Measurements from ENCODE around the gene UBAC2.
"Not testable (repeated sequence)": the region's sequence is repeated elsewhere in the genome, so short reads cannot be mapped to it uniquely, and the experiment has no call there.

Gene UBAC2

DNA sequence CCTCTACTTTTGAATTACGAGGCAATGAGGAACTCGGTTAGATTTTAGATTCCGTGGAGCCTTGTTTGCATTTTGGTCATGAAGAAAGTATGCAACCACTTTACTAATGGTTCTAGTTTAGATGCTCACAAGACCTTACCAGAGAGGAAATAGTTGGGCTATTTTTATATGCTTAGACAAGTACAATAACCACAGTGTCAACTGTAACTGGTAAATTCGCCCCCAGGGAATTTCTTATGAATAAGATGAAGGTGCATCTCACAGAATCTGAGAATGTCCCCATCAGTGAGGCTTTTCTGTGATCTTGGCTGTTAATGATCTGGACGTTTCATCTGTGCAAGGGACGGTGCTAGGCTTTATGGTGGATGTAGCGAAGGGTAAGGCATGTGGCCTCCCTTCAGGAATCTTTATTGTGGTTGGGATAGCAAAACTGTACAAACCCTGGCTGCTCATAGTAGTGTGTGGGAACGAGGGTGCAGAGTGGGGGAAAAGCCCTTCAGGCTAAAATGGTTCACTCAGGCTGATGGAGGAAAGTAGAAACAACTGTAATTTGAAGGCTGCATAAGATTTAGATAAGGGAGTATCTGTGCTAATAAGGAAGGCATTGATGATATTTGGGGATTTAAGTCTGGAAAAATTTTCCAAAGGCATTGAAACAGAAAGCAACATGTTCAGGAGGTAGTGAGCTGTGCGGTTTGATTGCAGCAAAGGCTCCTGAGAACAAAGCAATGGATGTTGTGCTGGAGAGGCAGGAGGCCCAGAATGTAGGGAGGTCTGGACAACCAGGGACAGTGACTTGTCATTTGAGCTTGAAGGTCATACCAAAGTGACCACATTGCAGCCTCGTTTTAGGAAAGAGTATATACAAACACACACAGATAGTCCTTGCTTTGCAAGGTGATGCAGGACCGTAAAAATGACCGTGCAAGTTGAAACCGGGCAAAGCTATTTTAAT is 28.4 kb downstream of the UBAC2 start:
- no peak for TF ChIP-seq ZNF274 (IDR thresholded peaks at IDR 0.05; ENCODE audit: low read depth, low read length)
- peak overlapping the region; percentile 70; the same call in 1 of the 2 replicates for H3K4me3 ChIP-seq (ENCODE audit: low read length)

DNA sequence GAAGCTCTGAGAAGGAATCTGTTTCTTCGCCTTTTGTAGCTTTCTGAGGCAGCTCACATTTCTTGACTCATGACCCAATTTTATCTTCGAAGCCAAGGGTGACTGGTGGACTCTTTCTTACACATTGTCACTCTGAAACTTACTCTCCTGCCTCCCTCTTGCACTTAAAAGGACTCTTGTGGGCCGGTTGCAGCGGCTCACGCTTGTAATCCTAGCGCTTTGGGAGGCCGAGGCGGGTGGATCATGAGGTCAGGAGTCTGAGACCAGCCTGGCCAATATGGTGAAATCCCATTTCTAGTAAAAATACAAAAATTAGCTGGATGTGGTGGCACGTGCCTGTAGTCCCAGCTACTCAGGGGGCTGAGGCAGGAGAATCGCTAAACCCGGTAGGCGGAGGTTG is 29.9 kb downstream of the UBAC2 start:
- H3K4me3 ChIP-seq (ENCODE audit: low read length) = not testable (repeated sequence)

DNA sequence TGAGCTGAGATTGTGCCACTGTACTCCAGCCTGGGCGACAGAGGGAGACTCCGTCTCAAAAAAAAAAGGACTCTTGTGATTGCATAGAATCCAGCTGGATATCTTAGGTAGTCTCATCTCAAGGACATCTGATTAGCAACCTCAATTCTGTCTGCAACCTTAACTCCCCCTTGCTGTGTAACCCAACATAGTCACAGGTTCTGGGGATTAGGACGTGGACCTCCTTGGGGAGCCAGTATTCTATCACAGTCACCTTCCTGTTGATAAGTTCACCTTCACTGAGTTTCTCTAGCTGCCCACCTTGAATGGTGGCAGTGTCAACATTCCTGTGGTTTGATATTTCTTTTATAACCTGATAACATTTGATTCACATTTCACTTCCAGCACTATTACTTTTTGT is 30.3 kb downstream of the UBAC2 start:
- no peak overlapping the region; the same call in 1 of the 2 replicates for H3K4me3 ChIP-seq (ENCODE audit: low read length)
- TF ChIP-seq ZNF274 (IDR thresholded peaks at IDR 0.05; ENCODE audit: low read depth, low read length) = no peak

DNA sequence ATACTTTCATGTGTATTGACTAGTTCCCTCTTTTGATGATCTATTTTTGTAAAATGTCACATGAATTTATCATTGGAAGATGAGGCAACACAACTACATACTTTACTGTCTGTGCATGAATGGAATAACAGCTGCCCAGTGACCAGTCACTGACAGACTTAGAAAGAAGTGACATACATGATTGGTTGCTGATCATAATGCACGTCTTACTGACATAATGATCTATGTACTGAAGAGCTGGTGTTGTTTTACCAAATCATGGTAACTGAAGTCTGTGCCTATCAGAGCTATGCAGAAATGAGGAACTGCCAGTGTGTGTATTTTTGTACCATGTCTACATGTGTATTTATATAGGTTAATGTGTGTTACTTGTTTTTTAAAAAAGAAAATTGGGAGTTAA is 31.1 kb downstream of the UBAC2 start:
- no peak for TF ChIP-seq ZNF274 (IDR thresholded peaks at IDR 0.05; ENCODE audit: low read depth, low read length)
- H3K4me3 ChIP-seq (ENCODE audit: low read length) = no peak overlapping the region

- no peak for TF ChIP-seq ZNF274 (IDR thresholded peaks at IDR 0.05; ENCODE audit: low read depth, low read length)
- H3K4me3 ChIP-seq (ENCODE audit: low read length) = peak overlapping the region; percentile 21; the same call in 1 of the 2 replicates
These were observed 37.5 kb downstream of the UBAC2 start for GRCh38 chr13:99237981-99238662.

DNA sequence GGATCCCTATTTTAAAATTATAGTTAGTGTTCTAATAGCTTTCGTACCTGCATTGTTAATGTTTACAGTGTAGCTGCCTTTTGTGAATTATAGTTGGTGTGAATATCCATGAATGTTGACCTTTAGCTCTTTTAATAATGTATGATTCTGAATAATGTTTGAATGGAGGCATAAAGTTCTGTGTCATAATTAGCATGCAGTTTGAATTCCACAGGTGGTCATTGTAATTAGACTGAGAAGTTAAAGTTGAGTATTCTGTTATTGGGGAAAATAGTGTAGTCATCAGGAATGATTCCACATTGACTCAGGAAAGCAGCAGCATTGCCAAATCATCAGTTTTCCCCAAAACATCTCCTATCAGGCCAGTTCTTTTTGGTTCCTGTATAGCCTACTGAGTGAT is 45.4 kb downstream of the UBAC2 start:
- no peak overlapping the region for H3K4me3 ChIP-seq (ENCODE audit: low read length)
- no peak for TF ChIP-seq ZNF274 (IDR thresholded peaks at IDR 0.05; ENCODE audit: low read depth, low read length)

DNA sequence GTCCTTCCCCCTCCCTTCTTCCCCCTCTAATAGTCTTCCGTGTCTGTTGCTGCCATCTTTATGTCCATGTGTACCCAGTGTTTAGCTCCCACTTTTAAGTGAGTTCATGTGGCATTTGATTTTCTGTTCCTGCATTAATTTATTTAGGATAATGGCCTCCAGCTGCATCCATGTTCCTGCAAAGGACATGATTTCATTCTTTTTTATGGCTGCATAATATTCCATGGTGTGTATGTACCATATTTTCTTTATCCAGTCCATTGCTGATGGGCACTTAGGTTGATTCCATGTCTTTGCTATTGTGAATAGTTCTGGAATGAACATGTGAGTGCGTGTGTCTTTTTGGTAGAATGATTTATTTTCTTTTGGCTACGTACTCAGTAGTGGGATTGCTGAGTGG is 48.5 kb downstream of the UBAC2 start:
- not testable (repeated sequence) for H3K4me3 ChIP-seq (ENCODE audit: low read length)

GRCh38 chr13:99249606-99250005 is 49.0 kb downstream of the UBAC2 start:
- not testable (repeated sequence) for H3K4me3 ChIP-seq (ENCODE audit: low read length)

GRCh38 chr13:99250982-99251825 is 50.5 kb downstream of the UBAC2 start:
- no peak overlapping the region for H3K4me3 ChIP-seq (ENCODE audit: low read length)
- TF ChIP-seq ZNF274 (IDR thresholded peaks at IDR 0.05; ENCODE audit: low read depth, low read length) = no peak

DNA sequence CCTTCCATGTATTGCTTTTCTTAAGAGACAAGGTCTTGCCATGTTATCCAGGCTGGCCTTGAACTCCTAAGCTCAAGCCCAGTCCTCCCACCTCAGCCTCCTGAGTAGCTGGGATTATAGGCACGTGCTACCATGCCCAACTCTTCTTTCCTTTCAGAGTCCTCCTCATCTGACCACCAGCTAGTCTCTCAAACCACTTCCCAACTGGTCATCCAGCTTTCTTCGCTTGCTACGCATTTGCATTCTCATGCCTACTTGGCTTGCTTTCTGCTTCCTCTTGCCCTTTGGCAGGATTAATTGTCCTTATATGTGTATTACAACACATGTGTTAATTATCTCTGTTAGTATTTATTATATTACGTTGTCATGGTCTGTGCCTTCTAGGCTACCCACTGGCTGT is 51.3 kb downstream of the UBAC2 start:
- no peak for TF ChIP-seq ZNF274 (IDR thresholded peaks at IDR 0.05; ENCODE audit: low read depth, low read length)
- no peak overlapping the region for H3K4me3 ChIP-seq (ENCODE audit: low read length)

DNA sequence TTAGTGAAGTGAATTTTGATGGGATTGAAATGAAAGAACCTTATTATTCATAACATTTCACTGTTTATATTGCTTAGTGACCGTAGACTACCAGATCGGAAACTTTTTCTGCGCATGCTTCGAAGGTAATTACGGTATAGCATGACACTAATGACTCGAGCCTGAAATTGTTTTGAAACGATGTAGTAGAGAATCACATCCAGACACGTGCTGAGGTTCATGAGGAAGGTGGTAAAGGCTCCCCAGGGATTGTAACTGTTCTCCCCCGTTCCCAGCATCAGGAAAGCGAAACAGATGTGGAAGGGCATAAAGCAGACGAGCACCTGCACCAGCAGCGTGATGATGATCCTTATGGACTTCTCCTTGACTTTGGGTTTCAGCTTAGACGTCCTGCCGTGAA is 54.2 kb downstream of the UBAC2 start:
- no peak for TF ChIP-seq ZNF274 (IDR thresholded peaks at IDR 0.05; ENCODE audit: low read depth, low read length)
- no peak overlapping the region for H3K4me3 ChIP-seq (ENCODE audit: low read length)

GRCh38 chr13:99255271-99255670 is 54.6 kb downstream of the UBAC2 start:
- no peak overlapping the region for H3K4me3 ChIP-seq (ENCODE audit: low read length)
- TF ChIP-seq ZNF274 (IDR thresholded peaks at IDR 0.05; ENCODE audit: low read depth, low read length) = no peak

DNA sequence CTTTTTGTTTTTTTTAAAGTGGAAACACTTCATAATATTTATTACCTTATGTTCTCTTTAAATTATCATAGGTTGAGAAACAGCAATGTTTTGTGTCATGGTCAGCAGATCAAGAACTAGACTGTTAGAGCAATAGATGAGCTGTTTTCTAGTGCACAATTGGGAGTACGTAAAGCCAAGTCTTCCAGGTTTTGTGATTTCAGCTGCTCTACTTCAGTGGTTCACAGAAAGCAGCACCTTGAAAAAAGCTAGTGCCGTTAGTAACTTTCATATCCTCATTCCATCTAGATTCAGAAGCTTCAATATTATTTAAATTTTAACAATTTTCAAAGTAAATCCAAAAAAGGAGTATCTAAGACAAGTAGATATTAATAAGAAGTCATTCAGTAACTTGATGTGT is 55.6 kb downstream of the UBAC2 start:
- TF ChIP-seq ZNF274 (IDR thresholded peaks at IDR 0.05; ENCODE audit: low read depth, low read length) = no peak
- H3K4me3 ChIP-seq (ENCODE audit: low read length) = no peak overlapping the region

GRCh38 chr13:99256709-99257108 is 56.1 kb downstream of the UBAC2 start:
- no peak for TF ChIP-seq ZNF274 (IDR thresholded peaks at IDR 0.05; ENCODE audit: low read depth, low read length)
- peak overlapping the region; percentile 96 for H3K4me3 ChIP-seq (ENCODE audit: low read length)
